Tibial nerve (tissue), 4 donors: ENCODE results near the gene UNCX. TPM values are rescaled to one million over a fixed set of nuclear protein-coding genes. Genes with fewer than 3 reads are reported as not detected.

Experiments used
- DNase-seq, 2 donors: peaks; one replicate each; pipeline ENCODE4 v3.0.0-alpha.2; 2019; ENCODE audit warnings: low spot score in 2 of 2
- H3K27ac ChIP-seq, 4 donors: fragments of 200-600 bp; sonication (generic) in 3 of 4; one replicate each; pipeline ENCODE4 v1.5.1; 2017 to 2019; ENCODE audit warnings: mild to moderate bottlenecking in 1 of 4
- H3K27me3 ChIP-seq, 2 donors: fragments of 200-600 bp; sonication (generic) in 1 of 2; one replicate each; pipeline versions ENCODE4 v1.5.1 to v1.6.0; 2017 to 2019
- H3K36me3 ChIP-seq, 3 donors: fragments of 200-600 bp; sonication (generic); one replicate each; pipeline ENCODE4 v1.5.1; 2018 to 2019
- H3K4me1 ChIP-seq, 4 donors: fragments of 200-600 bp; sonication (generic) in 3 of 4; one replicate each; pipeline ENCODE4 v1.5.1; 2017 to 2019
- H3K4me3 ChIP-seq, 4 donors: fragments of 200-600 bp; sonication (generic) in 3 of 4; one replicate each; pipeline ENCODE4 v1.5.1; 2017 to 2019; ENCODE audit warnings: mild to moderate bottlenecking in 1 of 4, moderate library complexity in 1 of 4
- H3K9me3 ChIP-seq, 4 donors: fragments of 200-600 bp; sonication (generic) in 3 of 4; one replicate each; pipeline ENCODE4 v1.5.1; 2017 to 2019
- CTCF ChIP-seq, 5 experiments: fragments of 200-600 bp in 3 of 5; fragments of 450-650 bp in 2 of 5; sonication (generic) in 3 of 5; IDR thresholded peaks; one replicate each; pipeline ENCODE4 v1.5.1; 2016 to 2019; ENCODE audit warnings: antibody characterized with exemption in 5 of 5, mild to moderate bottlenecking in 3 of 5, moderate library complexity in 2 of 5
- EP300 ChIP-seq, 2 donors: sonication (generic); formaldehyde crosslinking; IDR thresholded peaks; one replicate each; pipeline ENCODE4 v1.6.1; 2017; ENCODE audit warnings: antibody characterized with exemption in 2 of 2, mild to moderate bottlenecking in 1 of 2
- POLR2A ChIP-seq, 2 donors: fragments of 450-650 bp; IDR thresholded peaks; one replicate each; pipeline ENCODE4 v1.6.1; 2017; ENCODE audit warnings: antibody characterized with exemption in 2 of 2, mild to moderate bottlenecking in 2 of 2, moderate library complexity in 2 of 2
- WGBS, 2 donors: methylation state at CpG; one replicate each; pipeline ENCODE4 v1.1.5; 2018; 5-methylcytosine and 5-hydroxymethylcytosine counted together
- total RNA-seq, 4 donors: library from RNA; depleted of rRNA; stranded (reverse); fragments of >200 nt; gene quantifications; one replicate each; pipeline ENCODE4 v1.1.0, GENCODE V29; 2016

The UNCX gene
- total RNA-seq, 4 donors from 2014 or later: not detected

GRCh38 chr7:1238450-1238882 is 5.8 kb downstream of the UNCX start:
- H3K4me1 ChIP-seq: peaks cover 0 to 65% (median 0%) of the 10 kb centered on the region in 4 donors
- WGBS, 2 donors: 7 to 12% methylated on average over 21 of the region's 21 CpGs
- H3K27me3 ChIP-seq: peaks cover 8 to 90% of the 10 kb centered on the region in 2 donors

GRCh38 chr7:1238931-1239802 is 6.5 kb downstream of the UNCX start:
- Histone ChIP-seq H3K9me3 (no peaks in the 10 kb centered on the region), H3K4me3 (no peak overlapping the region), H3K27ac (no peak overlapping the region), H3K4me1 (peaks cover 0 to 65% (median 0%) of the 10 kb centered on the region in 4 donors), H3K36me3 (no peaks in the 10 kb centered on the region), H3K27me3 (peaks cover 8 to 90% of the 10 kb centered on the region in 2 donors)
- WGBS, 2 donors: 10 to 13% methylated on average over 27 of the region's 27 CpGs
- TF ChIP-seq CTCF (IDR thresholded peaks at IDR 0.05) (no peak), EP300 (IDR thresholded peaks at IDR 0.05) (no peak), POLR2A (IDR thresholded peaks at IDR 0.05) (no peak)
- DNase-seq: no peak

More at GRCh38 chr7:1238450-1238882, 5.8 kb downstream of the UNCX start:
- DNase-seq: no peak
- Histone ChIP-seq H3K9me3 (no peaks in the 10 kb centered on the region), H3K36me3 (no peaks in the 10 kb centered on the region), H3K27ac (no peak overlapping the region), H3K4me3 (no peak overlapping the region)
- TF ChIP-seq EP300 (IDR thresholded peaks at IDR 0.05) (no peak), POLR2A (IDR thresholded peaks at IDR 0.05) (no peak), CTCF (IDR thresholded peaks at IDR 0.05) (no peak)

GRCh38 chr7:1239803-1240516 is 7.3 kb downstream of the UNCX start:
- TF ChIP-seq POLR2A (IDR thresholded peaks at IDR 0.05) (no peak), CTCF (IDR thresholded peaks at IDR 0.05) (no peak), EP300 (IDR thresholded peaks at IDR 0.05) (no peak)

GRCh38 chr7:1240517-1241257 is 8.0 kb downstream of the UNCX start:
- H3K27ac ChIP-seq: no peak overlapping the region
- no peak for DNase-seq
- H3K36me3 ChIP-seq: no peaks in the 10 kb centered on the region
- WGBS, 2 donors: 7 to 9% methylated on average over 37 to 38 of the region's 40 CpGs
- peaks cover 0 to 55% (median 0%) of the 10 kb centered on the region in 4 donors for H3K4me1 ChIP-seq
- no peaks in the 10 kb centered on the region for H3K9me3 ChIP-seq
- TF ChIP-seq CTCF (IDR thresholded peaks at IDR 0.05): no peak
- no peak for TF ChIP-seq POLR2A (IDR thresholded peaks at IDR 0.05)
- TF ChIP-seq EP300 (IDR thresholded peaks at IDR 0.05): no peak
- no peak overlapping the region for H3K4me3 ChIP-seq
- peaks cover 8 to 90% of the 10 kb centered on the region in 2 donors for H3K27me3 ChIP-seq

More at GRCh38 chr7:1239803-1240516, 7.3 kb downstream of the UNCX start:
- WGBS, 2 donors: 7 to 10% methylated on average over 25 to 29 of the region's 29 CpGs
- Histone ChIP-seq H3K36me3 (no peaks in the 10 kb centered on the region), H3K4me1 (peaks cover 0 to 62% (median 0%) of the 10 kb centered on the region in 4 donors), H3K4me3 (no peak overlapping the region), H3K9me3 (no peaks in the 10 kb centered on the region), H3K27me3 (peaks cover 8 to 90% of the 10 kb centered on the region in 2 donors), H3K27ac (no peak overlapping the region)
- DNase-seq: no peak
